HepG2 (cell line): ENCODE measurements around the gene ZNF275. TPM values are rescaled to one million over a fixed set of nuclear protein-coding genes. Genes with fewer than 3 reads are reported as not detected.

ENCODE experiments used
- ATAC-seq: fragments of 200-7000 bp; cut with Tn5 transposase; 3 replicates; pipeline ENCODE4 v1.9.1; 2020; ENCODE audit warnings: mild to moderate bottlenecking, moderate library complexity
- BruUV-seq: library from RNA; stranded (reverse); fragments of 400-500 nt; replicated peaks from 2 replicates; lab custom pipeline; 2021; lab: Mats Ljungman, UMichigan
- CTCF ChIA-PET: fragments of 300-600 bp; formaldehyde crosslinking; extraction: SDS; loops from one replicate; lab custom pipeline; 2021; ENCODE audit warnings: low total read pairs, inconsistent platforms, low intra/inter-chr PET ratio; lab: Yijun Ruan, JAX
- POLR2A ChIA-PET: fragments of 350-600 bp; sonication (Branson Sonifier 250); formaldehyde crosslinking; loops from one replicate; lab custom pipeline; 2020; ENCODE audit warnings: antibody characterized with exemption, inconsistent platforms; lab: Yijun Ruan, JAX
- DNase-seq: peaks from one replicate; pipeline ENCODE4 v3.0.0-alpha.2; 2015; ENCODE audit warnings: low spot score
- FAIRE-seq: peaks from 3 replicates; lab custom pipeline; 2011; peaks lifted over from hg19 to GRCh38; lab: Jason Lieb, UNC
- H2AFZ ChIP-seq: one replicate; pipeline ENCODE4 v1.6.1; 2011; ENCODE audit warnings: low read length, inconsistent platforms
- H3K27ac ChIP-seq: fragments of 300-600 bp; 3 replicates; pipeline ENCODE4 v1.8.0; 2011; ENCODE audit warnings: mixed run types, mild to moderate bottlenecking, mixed read lengths, low read length, inconsistent platforms; ENCODE audit not compliant: insufficient read depth; ENCODE audit errors: extremely low read length
- H3K27me3 ChIP-seq, 2 experiments: fragments of 200-600 bp in 1 of 2; 2 replicates in 1 of 2; 3 replicates in 1 of 2; pipeline versions ENCODE4 v1.6.0 to v1.8.0; 2011; ENCODE audit warnings: low read length in 2 of 2, mild to moderate bottlenecking in 2 of 2, moderate library complexity in 2 of 2, inconsistent platforms in 1 of 2; ENCODE audit not compliant: insufficient read depth in 2 of 2, control insufficient read depth in 1 of 2
- H3K36me3 ChIP-seq, 2 experiments: fragments of 200-600 bp in 1 of 2; replicated peaks in 1 of 2; 2 replicates in 1 of 2; 3 replicates in 1 of 2; pipeline versions ENCODE4 v1.5.1 to v1.8.0; 2011; ENCODE audit warnings: low read length in 2 of 2, inconsistent platforms in 1 of 2; ENCODE audit not compliant: insufficient read depth in 2 of 2, control insufficient read depth in 1 of 2
- H3K4me1 ChIP-seq: 2 replicates; pipeline ENCODE4 v1.5.1; 2012; ENCODE audit warnings: low read length, inconsistent platforms; ENCODE audit not compliant: insufficient read depth
- H3K4me2 ChIP-seq: 2 replicates; pipeline ENCODE4 v1.6.0; 2011; ENCODE audit warnings: low read depth, low read length, inconsistent platforms
- H3K4me3 ChIP-seq, 3 experiments: fragments of 200-600 bp in 1 of 3; sonication (generic), shearing (Covaris generic) in 1 of 3; replicated peaks in 1 of 3; 2 replicates each; pipeline ENCODE4 v1.5.1; 2011 to 2016; ENCODE audit warnings: low read length in 3 of 3, inconsistent platforms in 2 of 3, low read depth in 2 of 3, mild to moderate bottlenecking in 2 of 3, control low read depth in 1 of 3, mixed read lengths in 1 of 3; ENCODE audit not compliant: insufficient read depth in 1 of 3
- H3K79me2 ChIP-seq: one replicate; pipeline ENCODE4 v1.6.1; 2011; ENCODE audit warnings: low read length, inconsistent platforms; ENCODE audit not compliant: insufficient read depth
- H3K9ac ChIP-seq: 2 replicates; pipeline ENCODE4 v1.6.0; 2011; ENCODE audit warnings: mild to moderate bottlenecking, low read depth, low read length, inconsistent platforms; ENCODE audit not compliant: insufficient read depth
- H3K9me3 ChIP-seq: 2 replicates; pipeline ENCODE4 v1.5.1; 2012; ENCODE audit warnings: mild to moderate bottlenecking, low read length
- H4K20me1 ChIP-seq: 2 replicates; pipeline ENCODE4 v1.6.0; 2011; ENCODE audit warnings: inconsistent platforms, mild to moderate bottlenecking, low read length, moderate library complexity; ENCODE audit not compliant: insufficient read depth
- BORCS8-MEF2B ChIP-seq: sonication (generic); formaldehyde crosslinking; IDR thresholded peaks from 2 replicates; pipeline ENCODE4 v1.8.0; 2022; ENCODE audit warnings: mild to moderate bottlenecking, missing genetic modification reagents
- CREB1 ChIP-seq, 2 experiments: fragments of 450-650 bp in 1 of 2; IDR thresholded peaks; 2 replicates each; pipeline ENCODE4 v1.6.1; 2016 to 2017; ENCODE audit warnings: control low read depth in 1 of 2, mild to moderate bottlenecking in 1 of 2, missing compliant biosample characterization in 1 of 2, missing genetic modification characterization in 1 of 2
- EED ChIP-seq: sonication (generic); formaldehyde crosslinking; IDR thresholded peaks from 2 replicates; pipeline ENCODE4 v1.5.0; 2020; ENCODE audit warnings: mild to moderate bottlenecking, missing genetic modification reagents
- MED8 ChIP-seq: sonication (generic); formaldehyde crosslinking; IDR thresholded peaks from 2 replicates; pipeline ENCODE4 v1.8.1; 2023; ENCODE audit warnings: mild to moderate bottlenecking, missing genetic modification reagents; ENCODE audit not compliant: insufficient replicate concordance
- NFRKB ChIP-seq: fragments of 450-650 bp; IDR thresholded peaks from 2 replicates; pipeline ENCODE4 v1.6.1; 2017
- NRL ChIP-seq: sonication (generic); formaldehyde crosslinking; IDR thresholded peaks from 2 replicates; pipeline ENCODE4 v1.5.0; 2020; ENCODE audit warnings: missing genetic modification reagents, mild to moderate bottlenecking, moderate library complexity, borderline replicate concordance
- PATZ1 ChIP-seq: sonication (generic); formaldehyde crosslinking; IDR thresholded peaks from 2 replicates; pipeline ENCODE4 v1.4.0; 2020; ENCODE audit warnings: missing genetic modification reagents
- PITX1 ChIP-seq: sonication (generic); formaldehyde crosslinking; IDR thresholded peaks from 2 replicates; pipeline ENCODE4 v1.5.1; 2020; ENCODE audit warnings: mild to moderate bottlenecking, missing genetic modification reagents
- STAT6 ChIP-seq: sonication (generic); formaldehyde crosslinking; IDR thresholded peaks from 2 replicates; pipeline ENCODE4 v1.4.0; 2020; ENCODE audit warnings: missing genetic modification reagents, mild to moderate bottlenecking, borderline replicate concordance
- ZBTB7B ChIP-seq: sonication (generic); formaldehyde crosslinking; IDR thresholded peaks from 2 replicates; pipeline ENCODE4 v1.4.0; 2020; ENCODE audit warnings: missing genetic modification reagents
- ZNF33B ChIP-seq: sonication (generic); formaldehyde crosslinking; IDR thresholded peaks from 2 replicates; pipeline ENCODE4 v1.5.1; 2020; ENCODE audit warnings: mild to moderate bottlenecking, missing genetic modification reagents
- ZNF530 ChIP-seq: sonication (generic); formaldehyde crosslinking; IDR thresholded peaks from 2 replicates; pipeline ENCODE4 v1.5.0; 2020; ENCODE audit warnings: low read depth, mild to moderate bottlenecking, missing genetic modification reagents
- ZNF616 ChIP-seq: sonication (generic); formaldehyde crosslinking; IDR thresholded peaks from 2 replicates; pipeline ENCODE4 v1.5.0; 2020; ENCODE audit warnings: low read depth, mild to moderate bottlenecking, missing genetic modification reagents
- ZNF816 ChIP-seq: sonication (generic); formaldehyde crosslinking; IDR thresholded peaks from 2 replicates; pipeline ENCODE4 v1.8.0; 2022; ENCODE audit warnings: missing genetic modification reagents, mild to moderate bottlenecking, borderline replicate concordance
- whole genome bisulfite sequencing: methylation state at CpG from one replicate; pipeline ENCODE4 v1.1.6; 2017; ENCODE audit warnings: low lambda C conversion rate; 5-methylcytosine and 5-hydroxymethylcytosine counted together
- in situ Hi-C: cut with HindIII; loops from 2 replicates; pipeline ENCODE4 v1.10.0; 2017; ENCODE audit warnings: low pct_unique_long_range_greater_than_20kb; ENCODE audit not compliant: extremely low pct_ligation_motif_present
- intact Hi-C: fragments of 100-400 bp; cut with micrococcal nuclease; formaldehyde crosslinking; loops from one replicate; pipeline ENCODE4 v1.10.0; 2022; ENCODE audit not compliant: unreplicated experiment
- polyA plus RNA-seq, 8 experiments: library from polyadenylated mRNA; depleted of rRNA in 3 of 8; stranded (reverse) in 7 of 8; unstranded in 1 of 8; fragments of >200 nt; fragmentation: Illumina TruSeq in 4 of 8; extraction: Trizol in 4 of 8; gene quantifications; 2 replicates each; pipeline versions ENCODE4 v1.2.1 to v1.2.3, GENCODE V29; 2011 to 2016; ENCODE audit warnings: low read depth in 4 of 8, missing spikeins in 1 of 8, mixed read lengths in 1 of 8; ENCODE audit not compliant: insufficient read depth in 1 of 8
- total RNA-seq, 5 experiments: library from RNA; depleted of rRNA; stranded (reverse); fragments of >200 nt; fragmentation: Illumina TruSeq; extraction: Trizol; gene quantifications; 2 replicates each; pipeline ENCODE4 v1.2.3, GENCODE V29; 2016; ENCODE audit warnings: low read depth in 1 of 5

Gene ZNF275
- total and polyA plus RNA-seq, 2 of the 13 experiments (the other 11 are each of a cell fraction or from before 2014, with no cell fraction given) = 6.4 to 11.8 TPM

- no TSS peak for BruUV-seq
- ChIA-PET CTCF (no interaction called here), POLR2A (no interaction called here)
- H4K20me1 ChIP-seq = peaks cover 3% of the 10 kb centered on the region; the same call in 1 of the 2 replicates
- peaks cover 2% of the 10 kb centered on the region for H3K4me1 ChIP-seq
- no peak overlapping the region for H3K4me2 ChIP-seq
- TF ChIP-seq PITX1 (CRISPR knock-in tag) (no peak), CREB1 (IDR thresholded peaks at IDR 0.05) (no peak), CREB1 (CRISPR knock-in tag; IDR thresholded peaks at IDR 0.05) (no peak), BORCS8-MEF2B (no peak)
- H3K27ac ChIP-seq = no peak overlapping the region
- H3K27me3 ChIP-seq = no peaks in the 10 kb centered on the region
- FAIRE-seq (no peak), DNase-seq (no peak), ATAC-seq (no peak)
- in situ Hi-C loops = no loop called here
- no peak overlapping the region for H3K4me3 ChIP-seq
- H3K36me3 ChIP-seq = peaks cover 2 to 42% of the 10 kb centered on the region in 2 experiments; a peak in 3 of 5 replicates
- H2AFZ ChIP-seq = no peak overlapping the region
- no peaks in the 10 kb centered on the region for H3K9me3 ChIP-seq
- intact Hi-C loops = no loop called here
- WGBS = 97% methylated on average over 7 of the region's 9 CpGs
- no peaks in the 10 kb centered on the region for H3K79me2 ChIP-seq
- no peak overlapping the region for H3K9ac ChIP-seq
Measured at GRCh38 chrX:153342762-153343558, 9.0 kb downstream of the ZNF275 start.

DNA sequence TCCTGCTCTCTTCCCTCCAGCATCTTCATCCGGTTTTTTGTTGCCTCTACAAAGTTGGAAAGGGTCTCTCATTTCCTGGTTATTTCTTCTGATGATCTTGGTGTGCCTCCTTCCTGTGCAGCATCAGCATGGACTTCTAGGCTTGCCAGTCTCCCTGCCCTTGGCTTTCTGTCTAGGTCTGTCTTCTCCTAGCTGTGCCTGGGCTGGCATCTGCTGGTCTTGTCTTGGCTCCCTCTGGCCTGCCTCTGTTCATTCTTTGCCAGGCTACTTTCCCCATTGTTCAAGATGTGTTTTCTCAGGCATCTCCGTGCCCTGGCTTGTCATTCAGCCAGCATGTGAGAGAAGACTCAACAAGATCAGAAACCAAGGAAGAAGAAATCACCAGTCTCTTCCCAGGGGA is 9.7 kb downstream of the ZNF275 start:
- H3K9ac ChIP-seq = no peak overlapping the region
- H3K27ac ChIP-seq = no peak overlapping the region
- no peaks in the 10 kb centered on the region for H3K9me3 ChIP-seq
- intact Hi-C loops = no loop called here
- no peaks in the 10 kb centered on the region for H3K27me3 ChIP-seq
- ATAC-seq = no peak
- ChIA-PET POLR2A (no interaction called here), CTCF (no interaction called here)
- H3K4me2 ChIP-seq = no peak overlapping the region
- H3K4me1 ChIP-seq = no peaks in the 10 kb centered on the region
- in situ Hi-C loops = no loop called here
- H3K36me3 ChIP-seq = peaks cover 3 to 38% of the 10 kb centered on the region in 2 experiments; a peak in 4 of 5 replicates
- H3K79me2 ChIP-seq = no peaks in the 10 kb centered on the region
- 100% methylated on average over 2 of the region's 2 CpGs for WGBS
- FAIRE-seq = no peak
- no peak for DNase-seq
- no TSS peak for BruUV-seq
- H4K20me1 ChIP-seq = peaks cover 3% of the 10 kb centered on the region; the same call in 1 of the 2 replicates
- no peak overlapping the region for H2AFZ ChIP-seq
- no peak overlapping the region for H3K4me3 ChIP-seq
- no peak for TF ChIP-seq NRL (CRISPR knock-in tag)
- no peak for TF ChIP-seq MED8
- TF ChIP-seq ZNF33B (CRISPR knock-in tag) = no peak
- TF ChIP-seq ZBTB7B (CRISPR knock-in tag) = no peak
- TF ChIP-seq ZNF616 (CRISPR knock-in tag) = no peak
- no peak for TF ChIP-seq EED
- TF ChIP-seq NFRKB = no peak
- TF ChIP-seq ZNF816 (CRISPR knock-in tag) = no peak
- TF ChIP-seq ZNF530 (CRISPR knock-in tag) = no peak
- TF ChIP-seq STAT6 (CRISPR knock-in tag) = no peak
- TF ChIP-seq PATZ1 (CRISPR knock-in tag) = no peak
